ENCODE measurements around the gene TMEM14C.

TMEM14C gene

DNA sequence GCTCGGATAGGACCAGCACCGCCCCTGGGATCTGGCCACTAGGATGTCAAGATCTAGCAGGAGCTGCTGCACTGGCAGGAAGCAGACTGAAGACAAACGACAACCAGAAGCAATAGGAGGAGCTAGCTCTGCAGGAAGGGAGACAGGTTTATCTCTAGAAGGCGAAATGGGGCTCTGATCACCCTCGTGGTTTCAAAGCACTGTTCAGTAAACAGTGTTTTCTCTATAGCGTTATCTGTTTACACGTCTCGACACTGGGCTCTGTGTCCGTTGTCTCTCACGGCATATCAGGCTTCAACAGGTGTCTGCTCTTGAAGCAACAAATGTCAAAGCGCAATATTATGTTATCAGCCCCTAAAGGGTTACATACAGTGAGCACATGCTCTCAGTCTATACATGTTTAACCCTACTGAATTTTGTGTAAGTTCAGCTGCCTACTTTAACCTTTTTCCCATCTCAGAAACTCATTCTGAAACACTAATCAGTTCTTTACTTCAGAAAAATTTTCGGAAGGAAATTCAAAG, 48.6 kb downstream of the TMEM14C start:
- DNase-seq, result no peak

DNA sequence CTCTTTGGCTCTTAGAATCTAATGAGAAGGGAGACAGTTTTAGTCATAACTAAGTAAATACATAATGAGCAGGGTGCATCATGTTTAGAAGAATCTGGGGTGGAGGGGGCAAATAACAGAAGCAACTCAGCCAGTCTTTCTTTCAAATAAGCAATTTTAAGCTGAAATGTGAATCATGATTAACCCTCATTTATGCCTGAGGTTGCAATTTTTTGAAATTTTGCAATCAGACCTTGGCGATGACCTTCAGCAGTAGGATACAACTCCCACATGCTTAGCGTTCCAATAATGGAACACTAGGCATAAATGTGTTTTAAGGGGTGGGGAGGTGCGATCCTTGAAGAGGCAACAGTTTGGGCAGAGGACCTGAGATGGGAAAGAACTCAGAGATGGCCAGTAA, 55.4 kb downstream of the TMEM14C start:
- no peak for DNase-seq

DNA sequence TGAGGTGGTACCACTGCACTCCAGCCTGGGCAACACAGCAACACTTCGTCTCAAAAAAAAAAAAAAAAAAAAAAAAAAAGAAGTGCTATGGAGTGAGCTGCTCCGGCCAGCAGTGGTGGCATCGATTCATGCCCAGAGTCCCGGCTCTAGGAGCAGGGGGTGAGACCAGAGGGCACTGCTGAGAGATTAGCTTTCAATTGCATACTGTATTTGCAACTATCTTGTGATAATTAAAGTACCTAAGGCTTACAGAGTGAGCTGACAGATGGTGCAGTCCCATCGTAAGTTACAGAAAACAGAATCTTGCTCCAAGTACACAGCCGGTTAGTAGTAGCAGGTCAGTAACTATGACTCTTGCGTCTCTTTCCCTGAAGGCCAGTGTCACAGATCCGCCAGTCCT, 56.2 kb downstream of the TMEM14C start:
- no peak for DNase-seq
